Breast epithelium (tissue), 4 donors: ENCODE results near the gene PBX3. TPM values are rescaled to one million over a fixed set of nuclear protein-coding genes. Genes with fewer than 3 reads are reported as not detected.

ENCODE experiments used
- DNase-seq, 2 donors: peaks; one replicate each; pipeline ENCODE4 v3.0.0-alpha.2; 2019; ENCODE audit warnings: low spot score in 2 of 2
- H3K27ac ChIP-seq, 2 donors: fragments of 200-600 bp; sonication (generic) in 1 of 2; one replicate each; pipeline ENCODE4 v1.5.1; 2016 to 2019; ENCODE audit warnings: mild to moderate bottlenecking in 1 of 2
- H3K27me3 ChIP-seq, 2 donors: fragments of 200-600 bp; sonication (generic) in 1 of 2; one replicate each; pipeline versions ENCODE4 v1.5.1 to v1.6.0; 2017 to 2019; ENCODE audit warnings: control low read depth in 1 of 2, mild to moderate bottlenecking in 1 of 2
- H3K36me3 ChIP-seq: fragments of 200-600 bp; one replicate; pipeline ENCODE4 v1.5.1; 2019
- H3K4me1 ChIP-seq, 2 donors: fragments of 200-600 bp; sonication (generic); one replicate each; pipeline ENCODE4 v1.5.1; 2016 to 2019; ENCODE audit warnings: control low read depth in 1 of 2
- H3K4me3 ChIP-seq, 3 donors: fragments of 200-600 bp; sonication (generic); 1 replicate in 2 of 3; 2 replicates in 1 of 3; pipeline ENCODE4 v1.5.1; 2016 to 2019; ENCODE audit warnings: mild to moderate bottlenecking in 3 of 3, moderate library complexity in 2 of 3
- H3K9me3 ChIP-seq, 2 donors: fragments of 200-600 bp; sonication (generic) in 1 of 2; one replicate each; pipeline ENCODE4 v1.5.1; 2016 to 2019; ENCODE audit warnings: control low read depth in 1 of 2
- CTCF ChIP-seq, 3 donors: fragments of 450-650 bp; IDR thresholded peaks; one replicate each; pipeline ENCODE4 v1.5.1; 2016 to 2017; ENCODE audit warnings: antibody characterized with exemption in 3 of 3, mild to moderate bottlenecking in 3 of 3, moderate library complexity in 3 of 3
- POLR2A ChIP-seq: fragments of 450-650 bp; IDR thresholded peaks from one replicate; pipeline ENCODE4 v1.6.1; 2016; ENCODE audit warnings: antibody characterized with exemption, mild to moderate bottlenecking, moderate library complexity
- POLR2AphosphoS5 ChIP-seq, 3 donors: sonication (generic); formaldehyde crosslinking; IDR thresholded peaks; one replicate each; pipeline ENCODE4 v1.6.1; 2017; ENCODE audit warnings: antibody characterized with exemption in 3 of 3
- intact Hi-C: fragments of 100-400 bp; cut with DNase I; formaldehyde crosslinking; loops from one replicate; pipeline ENCODE4 v1.15.1; 2023; ENCODE audit warnings: low total_unique reads
- total RNA-seq, 3 donors: library from RNA; depleted of rRNA; stranded (reverse); fragments of >200 nt; gene quantifications; one replicate each; pipeline ENCODE4 v1.1.0, GENCODE V29; 2016

PBX3 gene
- total RNA-seq, 3 donors from 2014 or later, result 29.5 to 31.2 (median 29.8) TPM

DNA sequence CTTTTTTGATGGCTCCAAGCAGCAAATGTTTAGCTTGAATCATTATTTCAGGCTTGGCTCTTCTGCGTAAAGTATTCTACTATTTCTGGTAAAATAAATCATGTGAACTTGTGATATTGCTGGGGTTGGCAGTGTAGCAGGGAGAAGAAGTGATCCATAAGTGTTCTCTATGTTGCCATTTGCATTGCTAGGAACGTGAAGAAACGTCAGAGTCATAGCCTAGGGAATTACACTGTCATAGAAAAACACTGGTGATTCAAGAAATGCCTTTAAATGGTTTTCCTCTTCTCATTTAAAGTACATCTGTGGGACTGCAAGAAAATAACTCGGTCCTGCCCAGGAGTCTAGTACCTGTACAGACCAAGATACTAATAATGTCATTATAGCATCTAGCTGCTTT lies 162.3 kb downstream of the PBX3 start:
- no peak for TF ChIP-seq POLR2A
- TF ChIP-seq CTCF (IDR thresholded peaks at IDR 0.05), result no peak
- no peak for TF ChIP-seq POLR2AphosphoS5 (IDR thresholded peaks at IDR 0.05)
- no peak overlapping the region for H3K27ac ChIP-seq
- no peaks in the 10 kb centered on the region for H3K9me3 ChIP-seq
- H3K36me3 ChIP-seq, result no peaks in the 10 kb centered on the region
- H3K4me3 ChIP-seq, result no peak overlapping the region
- DNase-seq, result no peak
- intact Hi-C loops, result loop anchor here (5.0 kb wide), 1 partner anchor 218 kb away; no protein-coding TSS in a partner anchor
- no peaks in the 10 kb centered on the region for H3K4me1 ChIP-seq
- no peaks in the 10 kb centered on the region for H3K27me3 ChIP-seq

DNA sequence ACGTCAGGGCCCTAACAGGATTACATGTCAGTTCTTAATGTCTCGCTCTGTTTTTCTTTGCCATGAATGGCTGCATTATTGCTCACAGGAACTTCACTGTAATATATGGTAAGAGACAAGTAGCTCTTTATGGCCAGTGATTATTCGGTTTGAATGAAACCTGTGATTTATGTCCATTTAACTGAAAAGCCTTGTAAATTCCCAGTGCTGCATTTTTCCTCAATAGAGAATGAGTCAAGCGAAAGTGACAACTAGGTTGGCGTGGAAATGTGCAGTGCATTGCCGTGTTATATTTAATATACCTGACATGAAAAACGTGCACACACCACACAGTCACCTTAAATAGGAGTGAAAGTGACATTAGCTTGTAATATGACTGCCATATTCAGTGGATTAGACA lies 163.1 kb downstream of the PBX3 start:
- TF ChIP-seq POLR2A (no peak), POLR2AphosphoS5 (IDR thresholded peaks at IDR 0.05) (no peak), CTCF (IDR thresholded peaks at IDR 0.05) (no peak)
- intact Hi-C loops, result no loop called here
- H3K27me3 ChIP-seq, result no peaks in the 10 kb centered on the region
- no peaks in the 10 kb centered on the region for H3K9me3 ChIP-seq
- no peaks in the 10 kb centered on the region for H3K36me3 ChIP-seq
- H3K27ac ChIP-seq, result no peak overlapping the region
- H3K4me3 ChIP-seq, result no peak overlapping the region
- no peak for DNase-seq
- H3K4me1 ChIP-seq, result no peaks in the 10 kb centered on the region

DNA sequence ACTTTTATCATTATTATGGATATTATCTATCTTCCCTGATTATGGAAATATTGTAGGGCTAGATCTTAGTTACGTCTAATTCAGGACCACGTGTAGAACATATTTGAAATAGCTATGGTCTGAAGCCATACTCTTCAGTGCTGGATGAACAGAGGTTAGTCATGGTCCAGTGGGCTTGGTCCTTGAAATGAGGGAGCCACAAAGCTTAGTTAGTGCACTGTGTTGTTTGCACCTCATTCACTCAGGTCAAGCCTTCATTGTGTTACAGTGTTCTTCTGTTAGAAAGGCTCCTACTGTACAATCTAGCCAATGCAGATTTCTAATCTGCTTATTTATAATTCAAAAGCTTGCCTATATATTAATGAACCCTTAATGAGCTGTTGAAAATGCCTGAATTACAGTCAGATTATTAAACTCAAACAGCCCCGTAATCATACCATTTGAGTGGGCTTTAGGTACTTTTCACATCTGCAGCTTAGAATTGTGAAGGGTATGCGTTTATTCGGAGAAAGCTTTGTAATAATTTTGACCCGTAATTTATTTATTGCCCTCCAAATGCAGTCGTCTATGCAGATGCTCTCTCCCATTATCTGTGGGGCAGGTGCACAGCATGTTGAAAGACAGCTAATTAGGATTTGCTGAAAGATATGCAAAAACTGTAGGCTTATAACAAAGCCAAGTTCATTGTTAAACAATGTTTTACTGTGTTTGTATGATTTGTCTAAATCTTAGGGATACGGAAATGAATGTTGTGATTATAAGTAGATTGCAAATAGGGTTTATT lies 164.9 kb downstream of the PBX3 start:
- Histone ChIP-seq H3K27ac (no peak overlapping the region), H3K9me3 (no peaks in the 10 kb centered on the region), H3K36me3 (no peaks in the 10 kb centered on the region), H3K4me1 (no peaks in the 10 kb centered on the region), H3K27me3 (no peaks in the 10 kb centered on the region), H3K4me3 (no peak overlapping the region)
- TF ChIP-seq POLR2AphosphoS5 (IDR thresholded peaks at IDR 0.05), result no peak
- DNase-seq, result no peak
- intact Hi-C loops, result no loop called here

DNA sequence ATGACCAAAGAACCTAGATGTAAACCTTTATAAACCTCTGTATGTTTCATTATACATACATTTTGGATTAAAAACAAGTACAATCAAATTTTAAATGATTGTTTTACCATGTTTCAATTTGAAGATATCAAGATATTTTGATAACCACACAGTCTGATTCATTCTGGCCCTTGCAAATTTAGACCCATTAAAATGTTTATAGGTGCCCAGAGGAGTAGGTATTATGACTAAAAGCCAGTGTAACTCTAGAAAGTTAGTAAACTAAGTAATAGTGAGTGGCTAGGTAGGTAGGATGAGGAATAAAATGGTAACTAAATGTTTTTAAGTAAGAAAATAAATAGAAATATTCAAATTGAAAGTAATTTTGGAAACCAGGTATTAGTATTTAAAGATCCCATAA lies 165.5 kb downstream of the PBX3 start:
- Histone ChIP-seq H3K36me3 (no peaks in the 10 kb centered on the region), H3K9me3 (no peaks in the 10 kb centered on the region), H3K27me3 (no peaks in the 10 kb centered on the region), H3K4me1 (no peaks in the 10 kb centered on the region), H3K4me3 (no peak overlapping the region), H3K27ac (no peak overlapping the region)
- intact Hi-C loops, result no loop called here
- no peak for TF ChIP-seq CTCF (IDR thresholded peaks at IDR 0.05)
- no peak for TF ChIP-seq POLR2A
- no peak for TF ChIP-seq POLR2AphosphoS5 (IDR thresholded peaks at IDR 0.05)
- DNase-seq, result no peak

DNA sequence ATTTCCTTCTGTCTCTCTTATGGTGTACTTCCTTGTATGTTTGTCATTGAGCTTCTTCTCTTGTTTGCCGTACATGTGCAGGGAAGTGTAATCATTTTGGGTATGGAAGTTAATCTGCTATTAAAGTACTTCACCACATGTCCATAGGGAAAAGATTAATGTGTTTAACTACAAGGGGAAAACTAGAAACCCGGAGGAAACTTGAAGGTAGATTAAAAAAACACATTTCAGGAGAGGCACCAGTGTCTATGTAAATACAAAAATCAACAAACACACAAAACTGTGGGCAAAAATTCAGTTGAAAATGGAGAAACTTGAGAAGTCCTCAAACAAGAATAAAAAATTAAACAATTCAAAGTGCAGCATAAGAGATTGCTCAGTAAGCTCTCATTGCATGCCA lies 166.4 kb downstream of the PBX3 start:
- Histone ChIP-seq H3K27ac (no peak overlapping the region), H3K27me3 (no peaks in the 10 kb centered on the region), H3K4me1 (no peaks in the 10 kb centered on the region), H3K9me3 (no peaks in the 10 kb centered on the region), H3K36me3 (no peaks in the 10 kb centered on the region), H3K4me3 (no peak overlapping the region)
- TF ChIP-seq POLR2AphosphoS5 (IDR thresholded peaks at IDR 0.05) (no peak), CTCF (IDR thresholded peaks at IDR 0.05) (no peak), POLR2A (no peak)
- intact Hi-C loops, result no loop called here
- no peak for DNase-seq
